Epidermal melanocyte (primary cell): ENCODE measurements around the gene COMP.

ENCODE experiments used
- DNase-seq: peaks from one replicate; pipeline ENCODE4 v3.0.0; 2011; ENCODE audit warnings: low spot score; ENCODE audit not compliant: insufficient read length

Gene COMP

DNA sequence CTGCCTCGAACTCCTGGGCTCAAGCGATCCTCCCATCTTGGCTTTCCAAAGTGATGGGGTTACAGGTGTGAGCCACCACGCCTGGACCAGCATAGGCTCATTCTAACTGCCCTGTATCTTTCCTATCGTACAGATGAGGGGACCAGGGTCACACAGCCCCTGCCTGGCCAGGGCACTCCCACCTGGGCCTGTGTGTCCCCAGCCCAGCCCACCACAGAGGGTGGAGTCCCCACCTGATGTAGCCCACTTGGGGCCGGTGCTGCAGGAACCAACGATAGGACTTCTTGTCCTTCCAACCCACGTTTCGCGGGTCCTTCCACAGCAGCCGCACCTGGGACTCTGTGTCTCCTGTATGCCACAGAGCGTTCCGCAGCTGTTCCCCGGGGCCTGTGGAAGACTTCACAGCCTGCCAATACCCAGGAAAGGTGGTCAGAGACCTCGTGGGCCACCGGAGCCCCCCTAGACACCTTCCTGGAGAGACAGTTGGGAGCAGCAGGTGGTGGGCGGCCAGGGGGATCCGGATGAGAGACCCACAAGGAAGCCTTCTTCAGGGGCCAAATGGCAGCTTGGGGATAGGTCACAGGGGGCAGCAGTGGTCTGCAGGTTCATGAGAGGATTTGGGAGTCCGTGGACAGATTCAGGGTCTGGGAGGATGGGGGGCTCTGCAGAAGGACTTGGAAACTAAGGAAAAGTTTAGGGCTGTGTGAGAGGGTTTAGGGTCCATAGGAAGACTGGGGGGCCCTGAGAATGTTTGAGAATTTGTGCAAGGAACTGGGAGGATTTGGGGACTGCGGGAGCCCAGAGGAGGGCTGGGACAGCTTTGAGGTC is 6.9 kb downstream of the COMP start:
- no peak for DNase-seq

DNA sequence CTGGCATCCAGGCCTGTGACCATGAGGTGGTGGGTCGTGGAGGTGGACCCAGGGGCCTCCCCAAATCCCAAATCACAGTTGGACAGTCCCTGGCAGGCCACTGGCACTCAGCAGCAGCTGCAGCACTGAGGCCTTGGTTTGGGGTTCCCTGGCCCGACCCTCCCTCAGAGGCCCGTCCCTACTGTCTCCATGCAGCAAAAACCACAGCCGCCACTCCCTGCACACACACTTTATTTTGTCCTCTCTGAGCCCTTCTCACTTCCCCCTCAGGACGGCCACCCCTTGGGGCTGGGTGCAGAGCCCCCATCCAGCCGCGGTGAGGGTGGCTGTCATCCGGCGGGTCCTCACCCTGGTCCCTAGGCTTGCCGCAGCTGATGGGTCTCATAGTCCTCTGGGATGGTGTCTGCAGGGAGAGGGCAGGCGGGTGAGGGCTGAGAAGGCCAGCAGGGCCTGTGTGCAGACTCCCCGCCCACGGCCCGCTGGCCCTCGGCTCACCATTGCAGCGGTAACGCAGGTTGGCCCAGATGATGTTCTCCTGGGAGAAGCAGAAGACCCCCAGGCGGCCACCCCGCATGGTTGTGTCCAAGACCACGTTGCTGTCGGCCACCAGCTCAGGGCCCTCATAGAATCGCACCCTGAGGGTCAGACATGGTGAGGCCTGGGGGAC is 8.4 kb downstream of the COMP start:
- DNase-seq, result no peak

DNA sequence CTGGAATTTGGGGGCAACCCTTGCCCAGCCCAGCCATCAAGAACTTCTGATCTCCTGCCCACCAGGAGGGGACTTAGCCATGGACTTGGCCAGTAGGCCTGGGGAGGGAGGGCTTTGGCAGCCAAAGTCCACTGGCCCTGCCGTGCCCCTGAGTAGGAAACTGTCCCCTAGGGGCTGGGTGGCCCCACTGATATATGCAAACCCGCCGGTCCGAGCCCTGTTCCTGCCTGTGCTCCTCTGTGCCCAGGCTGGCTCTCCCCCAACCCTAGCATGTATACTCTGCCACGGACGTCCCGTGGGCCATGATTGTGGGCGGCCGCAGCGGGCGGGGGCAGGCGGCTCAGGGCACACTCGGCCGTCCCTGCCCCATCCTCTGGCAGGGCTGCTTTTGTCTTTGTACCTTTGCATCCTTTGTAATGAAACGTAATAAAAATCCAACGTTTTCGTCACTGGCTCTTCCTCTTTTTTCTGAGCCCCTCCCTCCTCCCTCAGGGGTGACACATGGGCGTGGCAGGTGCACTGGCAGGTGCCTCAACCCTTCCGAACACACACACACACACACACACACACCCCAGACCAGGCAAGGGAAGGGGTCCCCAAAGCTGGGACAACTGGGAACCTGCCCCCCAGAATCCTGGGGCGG is 9.1 kb downstream of the COMP start:
- DNase-seq, result no peak

DNA sequence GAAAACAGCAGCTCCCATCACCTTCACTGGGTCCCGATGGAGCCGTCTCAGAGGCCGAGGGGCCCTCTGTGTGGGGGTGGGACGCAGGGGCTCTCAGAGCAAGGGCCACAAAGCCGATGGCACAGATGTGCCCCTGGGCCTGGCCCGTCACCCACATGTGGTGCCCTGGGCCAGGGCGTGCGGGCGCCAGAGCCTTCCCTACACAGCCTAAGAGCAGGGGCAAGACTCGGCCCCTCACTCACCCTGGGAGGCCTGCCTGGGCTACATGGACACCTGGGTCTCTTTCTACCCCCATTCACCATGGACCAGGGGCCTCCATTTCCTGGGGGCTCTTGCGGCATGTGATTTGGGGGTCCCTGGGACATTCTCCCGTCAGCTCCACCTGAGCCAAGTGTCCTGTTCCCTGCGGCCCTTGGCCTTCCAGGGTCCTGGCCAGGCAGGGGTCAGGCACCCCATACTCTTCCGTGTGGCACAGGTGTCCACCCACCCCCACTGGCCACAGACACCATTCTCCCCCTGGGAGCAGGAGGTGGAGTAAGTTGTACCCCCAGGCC is 10.0 kb downstream of the COMP start:
- no peak for DNase-seq

DNA sequence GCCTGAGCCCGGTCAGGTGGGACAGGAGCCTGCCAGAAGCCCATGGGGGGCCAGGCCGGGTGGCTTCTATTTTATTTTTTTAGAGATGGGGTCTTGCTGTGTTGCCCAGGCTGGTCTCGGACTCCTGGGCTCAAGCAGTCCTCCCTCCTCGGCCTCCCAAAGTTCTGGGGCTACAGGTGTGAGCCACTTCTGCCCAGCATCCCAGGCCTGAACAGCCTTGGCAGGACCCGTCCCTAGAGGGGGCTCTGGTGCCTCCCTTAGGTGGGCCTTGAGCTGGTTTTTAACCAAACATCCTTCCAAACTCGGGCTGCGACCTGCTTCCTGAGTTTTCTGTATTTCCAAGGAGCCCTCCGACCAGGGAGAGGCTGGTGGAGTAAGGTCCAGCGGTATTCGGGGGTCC is 10.5 kb downstream of the COMP start:
- DNase-seq, result no peak

DNA sequence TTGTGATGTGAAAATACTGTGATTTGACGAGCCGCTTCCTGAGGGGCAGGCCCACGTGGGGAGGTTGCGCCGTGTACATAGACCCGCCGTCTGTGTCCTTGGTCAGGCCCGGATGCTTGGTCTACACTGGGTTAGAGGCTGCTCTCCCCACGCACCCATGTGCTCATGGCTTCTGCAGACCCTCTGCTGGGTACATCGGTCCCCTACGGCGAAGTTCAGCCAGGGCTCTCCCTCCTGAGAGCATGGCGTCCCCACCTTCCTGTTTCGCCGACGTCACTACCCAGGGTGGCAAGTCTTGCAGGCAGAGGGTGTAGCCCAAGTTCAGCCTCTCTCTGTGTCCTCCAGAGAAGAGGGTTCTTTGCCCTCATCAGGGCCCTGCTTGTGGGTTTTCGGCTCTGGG is 11.0 kb downstream of the COMP start:
- no peak for DNase-seq

DNA sequence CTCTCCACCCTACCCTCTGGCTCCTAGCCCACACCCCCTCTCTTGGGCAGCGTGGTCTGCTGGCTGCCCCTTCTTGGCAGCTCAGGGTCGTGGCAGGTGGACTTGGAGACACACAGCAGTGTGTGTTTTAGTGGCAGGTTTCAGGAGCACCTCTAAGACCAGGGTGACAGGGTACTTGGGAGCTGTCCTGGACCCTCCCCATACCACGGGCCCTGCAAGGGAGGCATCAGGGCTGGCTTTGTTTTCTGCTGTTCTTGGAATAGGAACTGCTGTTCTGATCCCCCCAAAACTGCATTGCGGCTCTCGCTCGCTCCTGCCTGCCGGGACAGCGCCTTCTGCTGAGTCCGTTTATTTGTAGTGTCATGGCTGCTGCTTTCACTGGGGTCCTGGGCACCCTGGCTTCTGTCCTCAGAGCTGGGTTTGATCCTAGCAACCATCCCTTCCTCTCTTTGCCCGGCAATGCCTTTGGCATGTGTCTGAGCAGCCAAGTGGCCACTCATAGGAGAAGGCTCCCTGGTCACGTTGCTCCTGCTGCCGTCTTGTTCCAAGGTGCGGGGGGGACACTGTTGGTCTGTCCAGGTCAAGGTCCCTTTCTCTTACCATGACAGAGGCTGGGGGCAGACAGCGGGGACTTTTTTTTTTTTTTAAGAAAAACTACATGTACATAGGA is 12.1 kb downstream of the COMP start:
- DNase-seq, result no peak

DNA sequence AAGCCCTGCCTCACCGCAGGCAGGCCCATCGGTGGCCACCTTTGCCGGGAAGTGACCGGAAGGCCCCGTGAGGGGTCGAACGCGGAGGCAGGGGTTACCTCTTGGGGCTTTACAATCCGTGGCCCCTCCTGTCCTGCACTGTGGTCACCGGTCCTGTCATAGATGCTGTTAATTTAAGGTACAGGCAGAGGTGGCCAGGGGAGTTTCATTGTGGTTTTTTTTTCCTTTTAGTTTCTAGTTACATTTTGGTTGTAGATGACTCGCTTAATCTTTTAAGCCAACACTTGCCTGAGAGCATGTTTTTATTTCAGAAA is 13.1 kb downstream of the COMP start:
- no peak for DNase-seq

DNA sequence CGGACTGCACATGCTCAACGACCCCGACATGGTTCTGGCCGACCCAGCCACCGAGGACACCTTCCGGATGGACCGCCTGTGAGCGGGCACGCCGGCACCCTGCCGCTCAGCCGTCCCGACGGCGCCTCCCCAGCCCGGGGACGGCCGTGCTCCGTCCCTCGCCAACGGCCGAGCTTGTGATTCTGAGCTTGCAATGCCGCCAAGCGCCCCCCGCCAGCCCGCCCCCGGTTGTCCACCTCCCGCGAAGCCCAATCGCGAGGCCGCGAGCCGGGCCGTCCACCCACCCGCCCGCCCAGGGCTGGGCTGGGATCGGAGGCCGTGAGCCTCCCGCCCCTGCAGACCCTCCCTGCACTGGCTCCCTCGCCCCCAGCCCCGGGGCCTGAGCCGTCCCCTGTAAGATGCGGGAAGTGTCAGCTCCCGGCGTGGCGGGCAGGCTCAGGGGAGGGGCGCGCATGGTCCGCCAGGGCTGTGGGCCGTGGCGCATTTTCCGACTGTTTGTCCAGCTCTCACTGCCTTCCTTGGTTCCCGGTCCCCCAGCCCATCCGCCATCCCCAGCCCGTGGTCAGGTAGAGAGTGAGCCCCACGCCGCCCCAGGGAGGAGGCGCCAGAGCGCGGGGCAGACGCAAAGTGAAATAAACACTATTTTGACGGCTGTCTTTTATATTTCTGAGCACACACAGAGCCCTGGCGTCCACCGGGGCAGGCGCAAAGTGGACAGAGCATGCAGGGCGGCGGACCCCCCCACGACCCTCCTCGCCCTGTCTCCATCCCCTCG is 13.6 kb downstream of the COMP start:
- DNase-seq, result no peak

DNA sequence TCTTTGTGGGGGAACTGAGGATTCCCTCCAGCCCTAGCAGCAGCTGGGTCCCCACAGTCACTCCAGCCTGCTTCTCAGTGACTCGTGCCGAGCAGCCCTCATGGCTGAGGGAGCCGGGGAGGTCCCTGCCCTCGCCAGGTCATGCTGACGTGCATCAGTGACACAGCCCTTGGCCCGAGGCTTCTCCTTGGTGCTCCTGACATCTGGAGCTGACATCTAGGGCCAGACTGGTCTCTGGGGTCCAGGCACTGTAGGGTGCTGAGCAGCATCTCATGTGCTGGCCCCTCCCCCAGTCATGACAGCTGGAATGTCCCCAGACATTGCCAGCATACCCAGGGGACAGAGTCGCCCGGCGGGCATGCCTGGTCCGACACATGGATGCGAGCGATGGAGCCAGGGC is 14.4 kb downstream of the COMP start:
- no peak for DNase-seq

DNA sequence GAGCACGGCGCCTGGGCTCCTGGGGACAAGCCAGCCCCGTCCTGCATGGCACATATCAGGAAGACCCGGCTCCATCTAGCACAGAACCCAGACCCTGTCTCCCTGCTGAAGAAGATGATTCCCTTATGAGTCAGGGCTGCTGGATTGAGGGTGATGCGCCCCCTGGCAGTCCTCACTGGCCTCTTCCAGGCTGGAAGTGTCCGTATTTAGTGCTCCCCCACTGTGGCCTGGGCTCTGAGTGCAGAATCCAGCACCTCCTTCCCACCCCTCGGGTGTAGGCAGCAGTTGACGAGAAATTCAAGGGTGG is 14.9 kb downstream of the COMP start:
- no peak for DNase-seq

DNA sequence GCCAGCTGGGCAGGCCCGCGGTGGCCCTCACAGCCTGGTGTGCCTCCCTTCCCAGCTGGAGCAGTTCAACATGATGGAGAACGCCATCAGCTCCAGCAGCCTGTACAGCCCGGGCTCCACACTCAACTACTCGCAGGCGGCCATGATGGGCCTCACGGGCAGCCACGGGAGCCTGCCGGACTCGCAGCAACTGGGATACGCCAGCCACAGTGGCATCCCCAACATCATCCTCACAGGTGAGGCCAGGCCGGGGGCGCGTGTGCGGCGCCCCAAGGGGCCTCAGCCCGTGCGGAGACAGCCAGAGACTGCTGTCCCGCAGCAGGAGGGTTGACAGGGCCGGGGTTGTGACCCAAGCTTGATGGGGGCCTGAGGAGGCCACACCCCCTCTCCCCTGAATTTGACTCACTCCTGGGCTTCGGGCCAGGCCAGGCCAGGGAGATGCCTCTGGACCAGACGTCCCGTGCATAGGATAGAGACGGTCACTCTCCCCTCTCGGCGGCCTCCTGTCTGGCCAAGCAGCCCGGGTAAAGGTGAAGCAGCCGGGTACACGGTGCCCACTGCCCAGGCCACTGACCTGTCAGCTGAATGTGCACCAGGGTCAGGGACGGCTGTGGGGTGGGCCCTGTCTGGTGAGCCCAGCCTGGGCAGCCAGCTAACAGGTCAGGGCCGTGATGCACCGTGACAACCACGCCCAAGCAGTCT is 15.4 kb downstream of the COMP start:
- no peak for DNase-seq

DNA sequence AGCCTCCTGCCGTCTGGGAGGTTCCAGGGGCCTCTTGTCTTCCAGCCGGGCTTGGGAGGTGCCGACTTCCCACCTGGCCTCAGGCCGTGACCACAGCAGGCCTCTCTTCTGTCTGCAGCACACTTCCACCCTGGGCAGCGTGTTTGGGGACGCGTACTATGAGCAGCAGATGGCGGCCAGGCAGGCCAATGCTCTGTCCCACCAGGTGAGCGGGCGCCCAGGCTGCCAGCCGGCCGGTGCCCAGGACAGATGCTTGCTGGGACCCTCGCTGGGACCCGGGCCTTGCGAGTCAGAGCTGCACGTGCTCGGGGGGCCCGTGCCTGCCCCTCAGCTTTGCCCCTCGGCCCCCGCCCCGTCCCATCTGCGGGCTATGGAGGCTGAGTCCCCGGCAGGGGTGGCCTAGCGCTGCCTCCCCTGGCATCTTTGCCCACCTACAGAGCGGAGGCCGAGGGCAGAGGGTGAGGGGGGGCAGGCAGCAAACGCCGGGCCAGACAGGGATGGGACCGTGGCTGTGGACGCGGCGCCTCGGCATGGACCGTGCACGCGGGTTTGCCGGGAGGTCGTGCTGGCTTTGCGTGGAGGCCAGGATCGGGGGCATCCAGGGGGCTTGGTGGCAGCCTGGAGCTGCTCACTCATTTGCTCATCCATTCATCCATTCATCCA is 16.2 kb downstream of the COMP start:
- no peak for DNase-seq

DNA sequence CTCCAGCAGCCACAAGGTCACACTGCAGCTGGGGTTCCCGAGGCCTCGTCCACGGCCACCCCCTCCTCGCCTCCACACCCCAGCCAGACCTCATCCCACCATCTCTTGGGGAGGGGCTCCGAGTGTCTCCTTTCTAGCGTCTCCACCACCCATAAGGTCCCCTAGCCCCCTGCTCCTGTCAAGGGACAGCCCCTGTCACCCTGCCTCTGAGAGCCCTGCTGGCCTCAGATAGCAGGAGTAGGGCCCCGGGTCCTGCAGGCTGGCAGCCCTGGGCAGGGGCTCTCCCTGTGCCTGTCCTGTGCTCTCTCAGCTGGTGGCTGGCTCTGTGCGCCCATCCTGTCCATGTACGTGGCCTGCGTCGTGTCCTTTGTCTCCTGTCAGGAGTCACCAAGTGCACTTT is 17.0 kb downstream of the COMP start:
- DNase-seq, result no peak

DNA sequence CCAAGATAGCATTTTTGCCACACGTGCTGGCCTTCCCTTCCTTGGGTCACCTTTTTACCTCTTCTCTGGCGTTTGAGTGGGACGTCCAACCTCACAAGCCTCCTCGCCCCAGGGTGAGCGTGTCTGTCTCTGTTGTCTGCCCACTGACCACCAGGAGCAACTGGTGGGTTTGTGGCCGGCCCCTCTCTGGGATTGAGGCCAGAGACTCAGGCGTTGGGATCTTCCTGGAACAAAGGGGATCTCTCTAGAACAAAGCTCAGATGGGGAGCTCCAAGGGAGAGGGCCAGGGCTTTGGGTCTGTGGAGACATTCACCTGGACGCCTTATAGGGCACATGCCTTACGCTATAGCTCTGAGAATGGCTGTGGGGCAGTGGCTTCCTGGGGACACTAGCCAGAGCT is 17.4 kb downstream of the COMP start:
- no peak for DNase-seq

DNA sequence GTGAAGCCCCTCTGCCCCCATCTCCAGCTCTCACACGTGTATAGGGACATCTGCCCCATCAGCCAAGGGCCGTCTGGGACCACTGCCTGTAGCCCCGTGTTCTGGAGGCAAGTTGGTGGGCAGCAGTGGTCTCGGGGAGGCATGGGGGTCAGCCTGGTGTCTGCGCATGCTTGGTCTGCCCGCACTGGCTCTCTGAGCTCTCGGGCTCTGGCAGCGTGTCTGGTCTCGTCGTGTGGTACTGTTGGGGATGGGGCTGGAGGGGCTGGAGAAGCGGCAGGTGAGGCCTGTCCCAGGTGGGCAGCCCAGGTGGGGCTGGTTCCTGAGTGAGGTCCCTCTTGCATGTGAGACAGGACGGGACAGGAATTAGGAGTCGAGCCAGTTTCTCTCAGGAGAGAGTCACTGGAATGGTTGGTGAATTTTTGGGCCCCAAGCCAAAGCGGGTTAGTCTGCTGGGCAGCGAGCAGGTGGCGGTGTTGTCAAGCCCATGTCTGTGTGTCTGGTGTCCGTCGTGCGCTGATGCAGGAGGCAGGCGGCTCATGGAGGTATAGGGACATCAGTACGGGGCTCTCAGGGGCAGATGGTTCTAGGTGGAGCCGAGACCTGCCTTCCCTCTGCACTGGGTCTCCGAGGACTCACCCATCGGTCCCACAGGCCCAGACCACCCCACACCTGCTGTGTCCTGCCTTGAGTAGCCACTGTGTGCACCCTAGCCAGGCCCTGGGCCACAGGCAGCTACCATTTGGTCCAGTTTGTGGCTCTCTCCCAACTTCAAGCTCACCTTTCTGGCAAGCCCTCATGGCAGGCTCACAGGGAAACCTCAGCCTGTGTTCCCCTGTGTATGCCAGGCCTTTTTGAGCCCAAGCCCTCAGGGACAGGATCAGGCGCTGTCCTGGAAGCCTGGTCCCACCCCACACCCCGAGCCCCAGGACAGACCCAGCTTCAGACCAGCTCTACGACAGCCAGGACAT is 18.2 kb downstream of the COMP start:
- no peak for DNase-seq

DNA sequence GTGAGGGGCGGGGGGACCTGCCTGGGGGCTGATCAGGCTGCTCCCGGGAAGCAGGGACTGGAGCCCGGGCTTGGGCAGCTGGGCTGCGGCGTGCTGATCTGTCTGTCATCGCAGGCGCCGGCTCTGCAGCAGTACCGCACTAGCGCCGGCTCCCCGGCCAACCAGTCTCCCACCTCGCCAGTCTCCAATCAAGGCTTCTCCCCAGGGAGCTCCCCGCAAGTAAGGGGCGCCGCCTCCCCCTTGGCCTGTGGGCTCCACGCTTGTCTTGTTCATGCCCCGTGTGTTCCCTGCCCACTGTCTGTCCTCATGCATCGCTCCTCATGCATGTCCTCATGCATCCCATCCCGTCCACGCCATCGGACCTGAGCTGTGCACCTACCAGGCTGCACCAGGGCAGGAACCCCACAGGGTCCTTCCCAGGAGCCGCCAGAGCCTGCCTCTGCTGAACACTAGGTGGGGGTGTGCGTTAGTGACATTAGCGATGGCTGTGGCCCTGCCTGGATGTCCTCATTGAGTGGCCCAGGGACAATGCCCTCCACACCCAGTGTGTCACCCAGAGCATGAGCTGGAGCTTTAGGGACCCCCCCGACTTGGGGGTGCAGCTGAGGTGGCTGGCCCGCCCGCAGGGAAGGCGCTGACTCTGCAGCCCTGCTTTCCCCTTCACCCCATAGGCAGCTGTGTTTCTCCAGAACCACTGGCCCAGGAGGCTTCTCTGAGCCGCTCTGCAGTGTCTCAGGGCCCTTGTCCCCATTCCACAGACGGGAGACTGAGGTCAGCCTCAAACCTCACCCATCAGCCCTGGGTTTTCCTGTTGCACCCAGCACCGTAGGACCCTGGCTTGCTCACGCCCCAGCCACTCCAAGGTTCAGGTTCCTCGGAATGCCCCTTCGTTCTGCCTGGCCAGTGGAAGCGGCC is 19.5 kb downstream of the COMP start:
- DNase-seq, result no peak
